Head of caudate nucleus (tissue), 42 donors: ENCODE measurements around the gene OR10H5.
"Not testable (repeated sequence)": the region's sequence is repeated elsewhere in the genome, so short reads cannot be mapped to it uniquely, and the experiment has no call there.

ENCODE experiments used
- DNase-seq, 42 donors: peaks; one replicate each; pipeline versions ENCODE4 v3.0.0 to v3.0.0-alpha.2; 2020 to 2021; ENCODE audit warnings: mixed read lengths in 7 of 42
- intact Hi-C: fragments of 100-400 bp; cut with DNase I; formaldehyde crosslinking; loops from one replicate; pipeline ENCODE4 v1.15.0; 2022

Gene OR10H5

DNA sequence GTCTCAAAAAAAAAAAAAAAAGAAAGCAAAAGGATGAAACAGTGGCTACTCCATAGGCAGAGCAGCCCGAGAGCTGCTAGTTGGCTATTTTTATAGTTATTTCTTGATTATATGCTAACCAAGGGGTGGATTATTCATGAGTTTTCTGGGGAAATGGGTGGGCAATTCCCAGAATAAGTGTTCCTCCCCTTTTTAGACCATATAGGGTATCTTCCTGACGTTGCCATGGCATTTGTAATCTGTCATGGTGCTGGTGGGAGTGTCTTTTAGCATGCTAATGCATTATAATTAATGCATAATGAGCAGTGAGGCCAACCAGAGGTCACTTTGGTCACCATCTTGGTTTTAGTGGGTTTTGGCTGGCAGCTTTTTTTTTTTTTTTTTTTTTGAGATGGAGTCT, 53.4 kb downstream of the OR10H5 start:
- no peak for DNase-seq

DNA sequence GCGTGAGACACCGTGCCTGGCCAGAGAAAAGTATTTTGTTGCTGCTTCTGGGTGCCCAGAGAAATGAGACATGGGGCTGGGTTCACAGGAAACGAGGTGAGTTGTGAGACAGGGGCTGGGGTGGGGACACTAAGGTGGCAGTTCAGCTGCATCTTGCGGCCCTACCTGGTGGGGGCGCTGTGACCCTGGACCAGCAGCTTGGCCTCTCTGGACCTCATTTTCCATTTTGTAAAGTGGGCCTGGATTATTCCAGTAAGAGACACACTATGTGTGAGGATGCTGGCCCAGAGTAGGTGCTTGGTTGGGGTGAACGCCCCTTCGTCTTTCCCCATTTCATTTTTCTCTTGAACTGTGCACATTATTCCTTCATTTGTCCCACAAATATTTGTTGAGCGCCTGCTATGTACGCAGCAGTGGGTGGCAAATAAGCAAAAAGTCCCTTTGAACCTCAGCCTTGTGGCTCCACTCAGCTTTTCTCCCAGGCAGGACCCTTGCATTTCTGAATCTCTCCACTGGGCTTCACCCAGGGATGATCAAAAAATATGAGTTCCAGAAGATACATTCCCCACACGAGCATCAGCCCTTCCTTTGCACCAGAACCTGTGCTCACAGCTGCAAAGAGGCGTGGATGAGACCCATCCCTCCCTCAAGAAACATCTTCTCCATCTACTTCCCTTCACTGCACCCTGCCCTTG, 54.6 kb downstream of the OR10H5 start:
- intact Hi-C loops, result no loop called here
- no peak for DNase-seq

More for the DNA sequence above, 53.4 kb downstream of the OR10H5 start:
- intact Hi-C loops, result no loop called here

DNA sequence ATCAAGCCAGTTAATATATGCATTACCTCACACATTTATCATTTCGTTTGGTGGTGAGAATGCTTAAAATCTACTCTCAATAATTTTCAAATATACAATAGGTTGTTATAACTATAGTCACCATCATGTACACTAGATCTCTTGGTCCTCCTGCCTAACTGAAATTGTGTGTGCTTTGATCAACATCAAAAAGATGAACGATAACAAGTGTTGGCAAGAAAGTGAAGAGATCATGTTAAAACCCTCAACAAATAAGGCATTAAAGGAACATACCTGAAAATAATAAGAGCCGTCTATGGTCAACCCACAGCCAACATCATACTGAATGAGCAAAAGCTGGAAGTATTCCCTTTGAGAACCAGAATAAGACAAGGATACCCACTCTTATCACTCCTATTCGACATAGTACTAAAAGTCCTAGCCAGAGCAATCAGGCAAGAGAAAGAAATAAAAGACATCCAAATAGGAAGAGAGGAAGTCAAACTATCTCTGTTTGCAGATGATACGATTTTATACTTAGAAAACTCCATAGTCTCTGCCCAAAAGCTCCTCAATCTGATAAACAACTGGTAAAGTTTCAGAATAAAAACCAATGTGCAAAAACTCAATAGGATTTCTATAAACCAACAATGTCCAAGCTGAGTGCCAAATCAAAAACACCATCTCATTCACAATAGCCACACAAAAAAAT, 55.9 kb downstream of the OR10H5 start:
- DNase-seq, result no peak
- intact Hi-C loops, result no loop called here

DNA sequence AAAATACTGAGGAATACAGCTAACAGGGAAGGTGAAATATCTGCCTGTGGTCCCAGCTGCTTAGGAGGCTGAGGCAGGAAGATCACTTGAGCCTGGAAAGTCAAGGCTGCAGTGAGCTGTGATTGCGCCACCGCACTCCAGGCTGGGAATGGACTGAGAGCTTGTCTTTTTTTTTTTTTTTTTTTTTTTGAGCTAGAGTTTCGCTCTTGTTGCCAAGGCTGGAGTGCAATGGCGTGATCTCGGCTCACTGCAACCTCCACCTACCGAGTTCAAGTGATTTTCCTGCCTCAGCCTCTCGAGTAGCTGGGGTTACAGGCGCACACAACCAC, 56.4 kb downstream of the OR10H5 start:
- DNase-seq, intact Hi-C loops: not testable (repeated sequence)

DNA sequence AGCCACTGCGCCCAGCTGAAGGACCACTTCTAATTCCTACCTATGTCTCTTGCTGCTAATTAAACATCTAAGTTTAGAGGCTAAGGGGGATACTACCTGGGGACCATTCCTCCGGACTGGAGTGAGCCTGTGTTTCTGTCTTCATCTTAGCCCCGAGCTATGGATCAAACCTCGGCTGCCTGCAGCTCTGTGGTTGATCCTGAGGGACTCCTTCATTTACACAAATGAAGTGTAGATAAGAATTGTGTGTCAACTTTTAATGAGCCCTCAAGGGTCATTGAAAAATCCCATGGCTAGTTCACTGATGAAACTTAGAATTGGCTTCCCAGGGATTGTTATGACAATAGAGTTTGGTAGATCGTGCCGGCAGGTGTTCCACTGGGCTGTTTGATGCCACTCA, 59.5 kb downstream of the OR10H5 start:
- intact Hi-C loops, result no loop called here
- DNase-seq, result no peak

DNA sequence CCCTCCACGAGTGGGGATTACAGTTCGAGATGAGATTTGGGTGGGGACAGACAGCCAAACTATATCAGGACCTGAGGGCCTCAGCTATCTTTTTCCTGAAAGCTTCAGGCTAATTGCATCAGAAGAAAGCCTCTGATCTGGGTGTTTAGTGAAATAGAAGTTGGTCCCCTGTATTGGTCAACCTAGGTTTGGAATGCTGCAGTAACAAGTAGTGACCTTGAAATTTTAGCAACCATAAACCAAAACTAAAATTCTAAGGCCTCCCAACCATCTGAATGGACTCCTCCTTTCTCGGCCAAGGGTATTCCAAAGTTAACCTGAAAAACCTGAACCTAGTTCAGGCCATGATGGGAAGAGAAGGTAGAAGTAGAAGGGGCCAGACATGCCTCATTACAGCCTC, 62.9 kb downstream of the OR10H5 start:
- no peak for DNase-seq
- intact Hi-C loops, result no loop called here
